ENCODE results near the gene KLHL6. TPM values are rescaled to one million over a fixed set of nuclear protein-coding genes. Genes with fewer than 3 reads are reported as not detected.

The KLHL6 gene
- total RNA-seq, 1 donor from 2014 or later: 36.7 TPM

DNA sequence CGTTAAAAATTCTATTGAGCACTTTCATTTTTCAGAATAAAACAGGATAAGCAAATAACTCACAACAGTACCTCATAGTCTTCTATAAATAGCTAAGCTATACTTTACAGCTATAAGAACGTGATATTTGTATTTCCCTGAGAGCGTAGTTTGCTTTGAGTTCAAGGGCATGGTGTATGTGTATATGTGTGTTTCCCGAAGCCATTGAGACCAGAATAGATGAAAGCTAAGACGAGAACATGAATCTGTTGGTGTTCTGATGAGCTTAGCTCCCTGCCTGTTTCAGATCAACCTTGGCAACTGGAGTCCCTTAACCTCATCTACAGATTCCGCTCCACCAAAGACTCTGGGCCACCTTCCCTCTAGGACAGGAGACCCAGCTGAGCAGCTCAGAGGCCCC is 67.6 kb downstream of the KLHL6 start:
- no peaks in the 10 kb centered on the region for H3K27me3 ChIP-seq (ENCODE audit: low read depth)
- DNase-seq: no peak
- peaks cover 14% of the 10 kb centered on the region for H3K36me3 ChIP-seq
- peaks cover 11% of the 10 kb centered on the region for H3K4me1 ChIP-seq
- no peak overlapping the region for H3K4me3 ChIP-seq
- H3K9me3 ChIP-seq: no peaks in the 10 kb centered on the region
- no peak for ATAC-seq
- H3K27ac ChIP-seq: no peak overlapping the region
- intact Hi-C loops (cut with DNase I): no loop called here
- TF ChIP-seq, protein P1, sequence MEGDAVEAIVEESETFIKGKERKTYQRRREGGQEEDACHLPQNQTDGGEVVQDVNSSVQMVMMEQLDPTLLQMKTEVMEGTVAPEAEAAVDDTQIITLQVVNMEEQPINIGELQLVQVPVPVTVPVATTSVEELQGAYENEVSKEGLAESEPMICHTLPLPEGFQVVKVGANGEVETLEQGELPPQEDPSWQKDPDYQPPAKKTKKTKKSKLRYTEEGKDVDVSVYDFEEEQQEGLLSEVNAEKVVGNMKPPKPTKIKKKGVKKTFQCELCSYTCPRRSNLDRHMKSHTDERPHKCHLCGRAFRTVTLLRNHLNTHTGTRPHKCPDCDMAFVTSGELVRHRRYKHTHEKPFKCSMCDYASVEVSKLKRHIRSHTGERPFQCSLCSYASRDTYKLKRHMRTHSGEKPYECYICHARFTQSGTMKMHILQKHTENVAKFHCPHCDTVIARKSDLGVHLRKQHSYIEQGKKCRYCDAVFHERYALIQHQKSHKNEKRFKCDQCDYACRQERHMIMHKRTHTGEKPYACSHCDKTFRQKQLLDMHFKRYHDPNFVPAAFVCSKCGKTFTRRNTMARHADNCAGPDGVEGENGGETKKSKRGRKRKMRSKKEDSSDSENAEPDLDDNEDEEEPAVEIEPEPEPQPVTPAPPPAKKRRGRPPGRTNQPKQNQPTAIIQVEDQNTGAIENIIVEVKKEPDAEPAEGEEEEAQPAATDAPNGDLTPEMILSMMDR (IDR thresholded peaks at IDR 0.05): no peak

DNA sequence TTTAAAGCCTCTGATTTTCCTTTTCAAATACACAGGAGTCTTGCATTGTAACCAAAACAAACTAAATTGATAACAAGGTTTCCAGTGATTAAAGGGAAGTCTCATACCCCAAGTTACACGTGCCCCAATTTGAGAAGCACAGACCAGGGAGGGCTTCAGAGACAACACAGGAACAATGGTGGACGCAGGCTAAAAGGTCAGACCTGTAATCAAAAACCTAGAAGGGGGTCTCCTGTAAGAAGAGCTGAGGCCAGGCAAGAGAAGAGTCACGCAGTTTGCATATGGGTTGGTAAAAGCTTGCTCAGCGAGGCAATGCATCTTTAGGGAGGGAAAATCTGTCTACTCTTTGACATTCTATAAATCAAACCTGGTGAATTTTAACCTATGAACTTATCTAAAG is 68.5 kb downstream of the KLHL6 start:
- H3K4me3 ChIP-seq: no peak overlapping the region
- TF ChIP-seq, protein P1 (IDR thresholded peaks at IDR 0.05): no peak
- DNase-seq (no peak), ATAC-seq (no peak)
- H3K4me1 ChIP-seq: peaks cover 15% of the 10 kb centered on the region
- intact Hi-C loops (cut with DNase I): no loop called here
- H3K36me3 ChIP-seq: peaks cover 6% of the 10 kb centered on the region
- H3K27ac ChIP-seq: no peak overlapping the region
- H3K9me3 ChIP-seq: no peaks in the 10 kb centered on the region
- no peaks in the 10 kb centered on the region for H3K27me3 ChIP-seq (ENCODE audit: low read depth)

DNA sequence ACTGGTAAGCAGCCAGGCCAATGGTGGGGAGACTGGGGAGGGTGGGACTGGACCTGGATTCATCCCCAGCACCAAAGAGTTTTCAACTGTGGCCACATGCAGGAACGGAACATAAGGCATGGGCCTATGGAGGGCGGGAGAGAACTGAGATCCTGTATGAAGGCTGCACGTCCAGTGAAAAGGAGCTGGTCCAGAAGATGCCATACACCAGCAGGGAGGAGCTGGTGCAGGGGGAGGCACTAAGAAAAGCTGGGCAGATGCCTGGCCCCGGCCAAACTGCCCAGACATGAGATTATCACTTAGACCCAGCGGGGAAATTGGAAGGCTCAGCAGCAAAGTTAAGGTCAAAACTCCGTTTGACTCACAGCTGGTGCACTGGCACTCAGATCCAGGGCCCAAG is 69.0 kb downstream of the KLHL6 start:
- ATAC-seq (no peak), DNase-seq (no peak)
- TF ChIP-seq, protein P1 (IDR thresholded peaks at IDR 0.05): no peak
- H3K36me3 ChIP-seq: peaks cover under 1% of the 10 kb centered on the region
- no peaks in the 10 kb centered on the region for H3K9me3 ChIP-seq
- H3K27me3 ChIP-seq (ENCODE audit: low read depth): no peaks in the 10 kb centered on the region
- H3K4me1 ChIP-seq: peaks cover 15% of the 10 kb centered on the region
- no peak overlapping the region for H3K27ac ChIP-seq
- H3K4me3 ChIP-seq: no peak overlapping the region
- intact Hi-C loops (cut with DNase I): no loop called here

DNA sequence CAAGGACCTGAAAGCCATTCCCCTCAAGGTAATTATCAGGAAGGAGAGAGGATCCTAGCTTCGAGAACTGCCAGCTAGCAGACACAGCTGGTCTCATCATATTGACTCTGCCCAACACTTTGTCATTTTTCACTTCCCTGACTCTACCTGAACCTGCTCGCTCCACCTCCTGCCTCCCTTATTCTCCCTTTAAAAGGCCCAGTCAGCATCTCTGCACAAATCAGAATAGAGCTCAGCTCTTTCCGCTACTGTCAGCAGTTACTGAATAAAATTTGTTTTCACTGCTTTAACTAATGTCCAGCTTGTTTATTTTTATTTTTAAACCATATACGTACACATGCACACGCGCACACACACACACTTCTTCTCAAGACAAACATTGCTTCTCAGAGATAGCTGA is 69.9 kb downstream of the KLHL6 start:
- DNase-seq: no peak
- Histone ChIP-seq H3K27me3 (ENCODE audit: low read depth) (no peaks in the 10 kb centered on the region), H3K4me3 (no peak overlapping the region), H3K27ac (no peak overlapping the region), H3K9me3 (no peaks in the 10 kb centered on the region), H3K36me3 (no peaks in the 10 kb centered on the region), H3K4me1 (peaks cover 15% of the 10 kb centered on the region)
- TF ChIP-seq, protein P1 (IDR thresholded peaks at IDR 0.05): no peak
- no peak for ATAC-seq
- intact Hi-C loops (cut with DNase I): no loop called here

DNA sequence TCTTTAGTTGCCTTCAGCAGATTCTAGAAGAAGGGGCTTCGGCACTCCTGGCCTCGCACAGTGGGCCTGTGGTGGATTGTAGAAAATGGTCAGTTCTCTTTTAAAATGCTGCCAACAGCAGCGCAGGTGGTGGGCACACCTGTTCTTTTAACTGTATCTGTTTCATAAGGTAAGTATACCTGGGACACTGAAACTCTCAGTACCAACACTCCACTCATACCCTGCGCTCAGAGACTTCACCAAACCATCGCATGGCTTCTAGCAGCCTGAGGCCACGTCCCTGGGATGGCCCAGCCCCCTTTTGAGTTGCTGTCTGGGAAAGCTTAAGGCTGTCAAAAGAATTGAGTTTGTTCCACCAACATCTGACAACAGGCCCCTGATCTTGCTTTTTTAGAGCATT is 70.4 kb downstream of the KLHL6 start:
- ATAC-seq (no peak), DNase-seq (no peak)
- no peaks in the 10 kb centered on the region for H3K27me3 ChIP-seq (ENCODE audit: low read depth)
- no peak overlapping the region for H3K4me3 ChIP-seq
- intact Hi-C loops (cut with DNase I): no loop called here
- H3K27ac ChIP-seq: no peak overlapping the region
- TF ChIP-seq, protein P1 (IDR thresholded peaks at IDR 0.05): no peak
- no peaks in the 10 kb centered on the region for H3K9me3 ChIP-seq
- no peaks in the 10 kb centered on the region for H3K36me3 ChIP-seq
- peaks cover 14% of the 10 kb centered on the region for H3K4me1 ChIP-seq

Measured in lower lobe of right lung (tissue), 2 donors.